HepG2 (cell line): ENCODE data around the gene RPS27A. TPM values are rescaled to one million over a fixed set of nuclear protein-coding genes. Genes with fewer than 3 reads are reported as not detected.

Experiments
- HIVEP1 ChIP-seq: sonication (generic); formaldehyde crosslinking; IDR thresholded peaks from 2 replicates; pipeline ENCODE4 v1.4.0; 2020; ENCODE audit warnings: mild to moderate bottlenecking, missing genetic modification reagents
- HNF1A ChIP-seq, 2 experiments: sonication (generic) in 1 of 2; formaldehyde crosslinking in 1 of 2; IDR thresholded peaks; 2 replicates each; pipeline versions ENCODE4 v1.4.0 to v1.6.1; 2016 to 2020; ENCODE audit warnings: borderline replicate concordance in 1 of 2, low read depth in 1 of 2, mild to moderate bottlenecking in 1 of 2, missing genetic modification reagents in 1 of 2
- RFXAP ChIP-seq: sonication (generic); formaldehyde crosslinking; IDR thresholded peaks from 2 replicates; pipeline ENCODE4 v1.4.0; 2020; ENCODE audit warnings: missing genetic modification reagents, borderline replicate concordance
- SKI ChIP-seq: fragments of 450-650 bp; IDR thresholded peaks from one replicate; pipeline ENCODE4 v1.6.1; 2018; ENCODE audit warnings: mild to moderate bottlenecking; ENCODE audit not compliant: partially characterized antibody
- SSRP1 ChIP-seq: IDR thresholded peaks from 2 replicates; pipeline ENCODE4 v1.6.1; 2016; ENCODE audit warnings: control low read depth
- TFDP1 ChIP-seq: IDR thresholded peaks from 2 replicates; pipeline ENCODE4 v1.6.1; 2016; ENCODE audit warnings: missing compliant biosample characterization, missing genetic modification reagents, borderline replicate concordance
- ZBTB26 ChIP-seq: IDR thresholded peaks from 2 replicates; pipeline ENCODE4 v1.6.1; 2016; ENCODE audit warnings: missing compliant biosample characterization, missing genetic modification reagents, borderline replicate concordance
- ZBTB4 ChIP-seq: sonication (generic); formaldehyde crosslinking; IDR thresholded peaks from 2 replicates; pipeline ENCODE4 v1.4.0; 2020; ENCODE audit warnings: missing genetic modification reagents, mild to moderate bottlenecking, borderline replicate concordance
- ZNF557 ChIP-seq: sonication (generic); formaldehyde crosslinking; IDR thresholded peaks from 2 replicates; pipeline ENCODE4 v1.4.0; 2020; ENCODE audit warnings: missing genetic modification reagents
- ZNF687 ChIP-seq: sonication (generic); formaldehyde crosslinking; IDR thresholded peaks from 2 replicates; pipeline ENCODE4 v1.5.1; 2020; ENCODE audit warnings: mild to moderate bottlenecking, missing genetic modification reagents, moderate library complexity
- ZNF777 ChIP-seq: sonication (generic); formaldehyde crosslinking; IDR thresholded peaks from 2 replicates; pipeline ENCODE4 v1.4.0; 2020; ENCODE audit warnings: missing genetic modification reagents
- ZNF841 ChIP-seq: sonication (generic); formaldehyde crosslinking; IDR thresholded peaks from 2 replicates; pipeline ENCODE4 v1.8.1; 2023; ENCODE audit warnings: missing genetic modification reagents, borderline replicate concordance
- polyA plus RNA-seq, 8 experiments: library from polyadenylated mRNA; depleted of rRNA in 3 of 8; stranded (reverse) in 7 of 8; unstranded in 1 of 8; fragments of >200 nt; fragmentation: Illumina TruSeq in 4 of 8; extraction: Trizol in 4 of 8; gene quantifications; 2 replicates each; pipeline versions ENCODE4 v1.2.1 to v1.2.3, GENCODE V29; 2011 to 2016; ENCODE audit warnings: low read depth in 4 of 8, missing spikeins in 1 of 8, mixed read lengths in 1 of 8; ENCODE audit not compliant: insufficient read depth in 1 of 8
- total RNA-seq, 5 experiments: library from RNA; depleted of rRNA; stranded (reverse); fragments of >200 nt; fragmentation: Illumina TruSeq; extraction: Trizol; gene quantifications; 2 replicates each; pipeline ENCODE4 v1.2.3, GENCODE V29; 2016; ENCODE audit warnings: low read depth in 1 of 5

Gene RPS27A
- total and polyA plus RNA-seq, 2 of the 13 experiments (the other 11 are each of a cell fraction or from before 2014, with no cell fraction given) = 2,779 to 3,269 TPM

- TF ChIP-seq ZNF687 (CRISPR knock-in tag) (peak; percentile 77), TFDP1 (CRISPR knock-in tag) (peak; percentile 36; the same call in 1 of the 2 replicates), ZNF777 (0 out of 2 replicates have a peak, but pooled peaks have one; percentile 14), HIVEP1 (0 out of 2 replicates have a peak, but pooled peaks have one; percentile 9), ZBTB26 (CRISPR knock-in tag) (0 out of 2 replicates have a peak, but pooled peaks have one; percentile 10), HNF1A (IDR thresholded peaks at IDR 0.05; ENCODE audit: low read depth) (no peak), HNF1A (CRISPR knock-in tag; IDR thresholded peaks at IDR 0.05; ENCODE audit: borderline replicate concordance) (peak; percentile 41; the same call in 1 of the 2 replicates), SSRP1 (CRISPR knock-in tag) (0 out of 2 replicates have a peak, but pooled peaks have one; percentile 42), ZNF841 (CRISPR knock-in tag) (no peak), ZBTB4 (CRISPR knock-in tag) (no peak), SKI (no peak), RFXAP (0 out of 2 replicates have a peak, but pooled peaks have one; percentile 16), ZNF557 (CRISPR knock-in tag) (0 out of 2 replicates have a peak, but pooled peaks have one; percentile 18)
These were observed 572 bp downstream of the RPS27A start (continued) for GRCh38 chr2:55232863-55233657.
